K562 (cell line): ENCODE measurements around the gene CDKN1C. TPM values are rescaled to one million over a fixed set of nuclear protein-coding genes. Genes with fewer than 3 reads are reported as not detected.

Experiments
- DPF2 ChIP-seq: fragments of 450-650 bp; IDR thresholded peaks from 2 replicates; pipeline ENCODE4 v1.6.1; 2016
- E2F3 ChIP-seq: fragments of 250-450 bp; sonication (Bioruptor Pico); IDR thresholded peaks from 2 replicates; pipeline ENCODE4 v1.4.0; 2020; ENCODE audit warnings: mild to moderate bottlenecking
- FOXM1 ChIP-seq, 2 experiments: fragments of 450-650 bp in 1 of 2; sonication (generic) in 1 of 2; formaldehyde crosslinking in 1 of 2; IDR thresholded peaks; 2 replicates each; pipeline versions ENCODE4 v1.6.1 to v1.9.0; 2017 to 2022; ENCODE audit warnings: low read depth in 2 of 2, mild to moderate bottlenecking in 2 of 2, missing genetic modification reagents in 1 of 2, moderate library complexity in 1 of 2
- MGA ChIP-seq: fragments of 450-650 bp; IDR thresholded peaks from 2 replicates; pipeline ENCODE4 v1.6.1; 2016; ENCODE audit warnings: mild to moderate bottlenecking, moderate library complexity
- POLR2AphosphoS5 ChIP-seq: IDR thresholded peaks from 2 replicates; pipeline ENCODE4 v1.6.1; 2011; ENCODE audit warnings: mild to moderate bottlenecking, low read depth, low read length, moderate library complexity; ENCODE audit not compliant: control insufficient read depth, insufficient read depth
- STAT6 ChIP-seq: sonication (generic); formaldehyde crosslinking; IDR thresholded peaks from 2 replicates; pipeline ENCODE4 v1.8.1; 2023; ENCODE audit warnings: mild to moderate bottlenecking, missing genetic modification reagents
- ZEB2 ChIP-seq: fragments of 450-650 bp; IDR thresholded peaks from 2 replicates; pipeline ENCODE4 v1.6.1; 2016
- ZNF395 ChIP-seq: fragments of 200-800 bp; sonication (Bioruptor generic); IDR thresholded peaks from 2 replicates; pipeline ENCODE4 v1.6.1; 2017; ENCODE audit warnings: missing genetic modification characterization, missing compliant biosample characterization
- ZZZ3 ChIP-seq: fragments of 450-650 bp; IDR thresholded peaks from 2 replicates; pipeline ENCODE4 v1.6.1; 2016; ENCODE audit warnings: antibody characterized with exemption, mild to moderate bottlenecking, moderate library complexity
- polyA plus RNA-seq, 8 experiments: library from polyadenylated mRNA; depleted of rRNA in 4 of 8; stranded (reverse) in 5 of 8; unstranded in 3 of 8; fragments of >200 nt; fragmentation: Nextera tagmentation in 2 of 8; fragmentation: Illumina TruSeq in 1 of 8; extraction: Ambion mirVana in 2 of 8; extraction: Trizol in 1 of 8; gene quantifications; 2 replicates each; pipeline versions ENCODE4 v1.2.1 to v1.2.3, GENCODE V29; 2011 to 2014; ENCODE audit warnings: inconsistent platforms in 1 of 8, missing spikeins in 1 of 8
- total RNA-seq, 7 experiments: library from RNA; depleted of rRNA in 6 of 7; stranded (reverse); fragments of >200 nt in 6 of 7; fragmentation: Illumina TruSeq in 2 of 7; extraction: Trizol in 2 of 7; gene quantifications; 2 replicates each; pipeline versions ENCODE4 v1.2.1 to v1.2.3, GENCODE V29; 2011 to 2021; ENCODE audit warnings: low replicate concordance in 1 of 7

The CDKN1C gene
- total and polyA plus RNA-seq, 9 of the 15 experiments (the other 6 are each of a cell fraction or from before 2014, with no cell fraction given): 2.8 to 21.1 (median 9.3) TPM

- TF ChIP-seq MGA: no peak
- no peak; the same call in 1 of the 2 replicates for TF ChIP-seq DPF2
- TF ChIP-seq STAT6: 0 out of 2 replicates have a peak, but pooled peaks have one; percentile 59
- peak; percentile 85 for TF ChIP-seq ZEB2
- no peak for TF ChIP-seq E2F3 (CRISPR knock-in tag)
- no peak for TF ChIP-seq ZZZ3
- TF ChIP-seq FOXM1 (IDR thresholded peaks at IDR 0.05; ENCODE audit: low read depth): no peak
- TF ChIP-seq FOXM1 (CRISPR knock-in tag; IDR thresholded peaks at IDR 0.05; ENCODE audit: low read depth): peak; percentile 72; the same call in 1 of the 2 replicates
- TF ChIP-seq ZNF395 (CRISPR knock-in tag): 0 out of 2 replicates have a peak, but pooled peaks have one; percentile 52
- peak; percentile 55 for TF ChIP-seq POLR2AphosphoS5
Measured at GRCh38 chr11:2901854-2902783, 16.5 kb upstream of the CDKN1C start (continued).
